H1 (cell line): ENCODE measurements around the gene C21orf58. TPM values are rescaled to one million over a fixed set of nuclear protein-coding genes. Genes with fewer than 3 reads are reported as not detected.
A peak's percentile ranks its signal among the peaks of the same experiment; 100 is the strongest.

Source experiments
- BACH1 ChIP-seq: IDR thresholded peaks from 2 replicates; pipeline ENCODE4 v1.6.1; 2012; ENCODE audit warnings: low read length, improper control_type of control experiment
- CHD7 ChIP-seq: fragments of 300-600 bp; sonication (generic); IDR thresholded peaks from 2 replicates; pipeline ENCODE4 v1.7.1; 2012; ENCODE audit warnings: low read length, moderate library complexity, mild to moderate bottlenecking, inconsistent platforms; ENCODE audit not compliant: insufficient replicate concordance
- polyA plus RNA-seq, 7 experiments: library from polyadenylated mRNA; depleted of rRNA in 3 of 7; stranded (reverse) in 5 of 7; unstranded in 2 of 7; fragments of >200 nt in 5 of 7; fragments of 200-250 nt in 2 of 7; gene quantifications; 1 replicate in 5 of 7; 2 replicates in 1 of 7; 4 replicates in 1 of 7; pipeline versions ENCODE4 v1.2.1 to v1.2.3, GENCODE V29; 2011 to 2013; ENCODE audit warnings: missing spikeins in 2 of 7, mixed read lengths in 2 of 7
- total RNA-seq: library from RNA; stranded (reverse); fragmentation: NEBNext Ultra II Directional; extraction: Animal tissue kit (Norgen Biotek cat#: 25700); gene quantifications from 2 replicates; pipeline ENCODE4 v1.2.1, GENCODE V29; 2021

C21orf58 gene
- total and polyA plus RNA-seq, 2 of the 8 experiments (the other 6 are each of a cell fraction or from before 2014, with no cell fraction given) = 13.8 to 26.1 TPM

DNA sequence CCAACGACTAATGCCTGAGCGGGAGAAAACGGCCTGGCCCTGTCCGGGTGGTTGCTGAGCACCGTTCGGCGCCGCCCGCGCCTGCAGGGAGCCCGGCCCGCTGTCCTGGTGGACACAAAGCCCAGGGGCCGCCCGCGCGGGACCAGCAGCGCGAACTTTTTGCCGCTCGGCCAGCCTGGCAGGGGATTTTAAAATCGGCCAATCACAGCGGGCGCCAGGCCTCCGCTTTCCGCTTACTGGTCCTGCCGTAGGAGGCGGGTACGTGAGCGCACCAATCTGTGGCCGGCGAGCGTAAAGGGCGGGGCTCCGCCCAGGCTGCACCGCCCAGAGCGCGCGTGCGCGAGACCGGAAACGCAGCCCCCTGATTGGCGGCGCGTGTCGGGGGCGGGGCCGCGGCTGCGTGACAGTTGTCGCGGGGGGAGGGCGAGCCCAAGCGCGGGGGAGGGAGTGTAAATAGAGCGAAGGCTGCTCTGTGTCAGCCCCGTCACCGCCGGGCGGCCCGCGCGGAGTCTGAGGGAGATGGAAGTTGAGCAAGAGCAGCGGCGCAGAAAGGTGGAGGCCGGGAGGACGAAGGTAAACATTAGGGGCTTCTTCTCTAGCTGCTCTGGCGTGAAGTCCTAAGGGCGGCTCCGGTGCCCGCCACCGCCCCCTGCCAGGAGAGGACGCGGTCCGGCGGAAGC lies at the start of gene C21orf58, which contains the start of gene PCNT (continued):
- TF ChIP-seq CHD7 = no peak
- TF ChIP-seq BACH1 = peak; percentile 37; the same call in 1 of the 2 replicates
